GM19025 (cell line): ENCODE data around the gene TIGD2.
"Not testable (repeated sequence)": the region's sequence is repeated elsewhere in the genome, so short reads cannot be mapped to it uniquely, and the experiment has no call there.

Experiments
- ATAC-seq: cut with Tn5 transposase; IDR thresholded peaks from one replicate; pipeline ENCODE4 v1.9.1; 2021; ENCODE audit warnings: mild to moderate bottlenecking, low read depth, moderate library complexity; ENCODE audit not compliant: unreplicated experiment

The TIGD2 gene

GRCh38 chr4:89117115-89117514, 5.8 kb downstream of the TIGD2 start:
- ATAC-seq = no peak

- no peak for ATAC-seq
These were observed 7.8 kb downstream of the TIGD2 start for GRCh38 chr4:89119166-89119565.

DNA sequence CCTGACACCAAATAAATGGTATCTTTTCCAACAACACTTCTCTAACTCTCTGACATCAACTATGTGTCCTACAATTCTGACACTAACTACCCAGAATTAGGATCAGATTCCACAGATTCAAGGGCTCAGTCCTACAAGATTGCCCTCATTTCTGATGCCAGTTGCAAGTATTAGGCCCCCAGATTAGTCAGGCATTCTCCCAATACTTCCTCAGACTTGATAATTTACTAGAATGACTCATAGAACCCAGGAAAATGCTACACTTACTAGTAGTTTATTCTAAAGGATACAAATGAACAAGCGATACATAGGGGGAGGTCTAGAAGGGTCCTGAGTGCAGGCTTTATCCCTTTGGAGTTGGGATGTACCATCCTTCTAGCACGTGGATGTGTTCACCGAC, 8.5 kb downstream of the TIGD2 start:
- ATAC-seq = no peak

- ATAC-seq = no peak
These were observed 10.2 kb downstream of the TIGD2 start for GRCh38 chr4:89121387-89122068.

DNA sequence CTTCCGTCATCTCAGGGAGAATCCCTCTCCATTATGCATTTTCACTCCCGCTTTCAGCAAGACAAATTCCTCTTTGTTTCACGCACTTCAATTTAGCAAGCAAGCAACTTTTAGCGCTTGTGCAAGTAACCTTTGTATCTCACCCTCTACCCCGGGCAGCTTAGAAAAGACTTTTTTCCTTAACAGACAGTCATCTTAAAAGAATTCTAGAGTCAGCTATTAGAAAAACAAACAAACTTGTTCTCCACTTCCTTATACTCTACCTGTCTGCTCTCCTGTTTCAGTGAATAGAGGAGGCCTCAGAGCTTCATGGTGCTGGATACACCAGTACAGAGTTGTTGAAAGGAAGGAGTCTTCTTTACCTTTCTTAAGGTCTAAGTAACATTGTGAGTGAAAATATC, 12.1 kb downstream of the TIGD2 start:
- no peak for ATAC-seq

DNA sequence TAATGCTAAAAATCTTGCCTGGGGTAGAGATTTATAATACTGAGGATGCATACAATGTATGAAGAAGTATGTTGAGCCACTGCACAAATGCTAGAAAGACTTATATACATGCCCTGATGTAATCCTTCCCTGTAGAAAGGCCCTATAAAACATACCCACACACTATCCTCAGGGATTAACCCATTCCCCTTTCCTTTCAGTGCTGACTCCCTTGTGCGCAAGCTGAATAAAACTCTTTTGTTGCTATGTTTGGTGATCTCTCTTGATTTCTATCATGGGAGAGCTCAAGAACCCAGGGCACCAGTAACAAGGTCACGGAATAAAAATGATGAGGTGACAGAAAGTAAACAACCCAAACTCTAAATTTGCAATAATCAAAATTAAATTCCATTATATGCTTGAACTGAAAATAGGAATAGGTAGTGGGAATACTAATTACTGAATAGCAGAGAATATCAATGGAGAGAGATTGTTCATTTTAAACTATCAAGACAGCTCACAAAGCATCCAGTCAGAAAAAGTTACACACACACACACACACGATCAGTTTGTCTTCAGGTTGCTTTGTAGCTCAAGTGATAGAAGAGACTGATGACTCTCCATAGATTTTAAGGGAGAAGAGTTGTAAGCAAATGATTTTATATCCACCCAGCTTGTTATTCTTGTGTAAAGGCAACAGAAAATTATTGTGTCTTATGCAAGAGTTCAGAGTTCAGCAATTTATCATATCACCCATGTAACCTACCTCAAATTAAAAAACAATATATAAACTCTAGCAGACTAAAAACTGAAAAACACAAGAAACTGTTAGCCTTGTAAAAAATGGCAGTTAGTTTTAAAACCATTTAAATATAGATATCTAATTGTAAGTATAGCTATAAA, 14.8 kb downstream of the TIGD2 start:
- no peak for ATAC-seq

DNA sequence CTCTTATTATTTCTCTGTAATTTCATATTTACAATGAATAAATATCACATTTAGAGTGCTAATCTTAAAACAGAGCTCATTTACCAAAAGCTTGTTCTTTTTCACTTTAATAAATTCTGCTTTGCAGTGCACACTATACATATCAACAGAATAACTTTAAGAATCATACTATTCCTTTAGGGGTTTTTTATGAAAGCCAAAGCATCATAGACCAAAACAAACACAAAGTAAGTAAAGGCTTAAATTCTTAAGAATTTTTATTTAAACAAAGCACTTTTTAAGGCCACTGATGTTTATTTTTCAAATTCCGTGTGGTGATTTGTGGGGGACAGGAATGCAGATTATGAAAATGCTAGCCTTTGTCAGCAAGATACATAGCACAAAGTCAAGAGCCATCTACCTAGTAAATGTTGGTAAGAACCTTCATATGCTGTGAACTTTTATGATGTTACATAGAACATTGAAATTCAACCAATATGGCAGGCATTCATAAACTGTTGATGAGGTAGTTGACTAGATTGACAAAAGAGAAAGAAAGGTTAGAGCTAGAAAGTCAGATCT, 17.8 kb downstream of the TIGD2 start:
- ATAC-seq = no peak

- no peak for ATAC-seq
These were observed 23.5 kb downstream of the TIGD2 start for GRCh38 chr4:89134775-89135319.

DNA sequence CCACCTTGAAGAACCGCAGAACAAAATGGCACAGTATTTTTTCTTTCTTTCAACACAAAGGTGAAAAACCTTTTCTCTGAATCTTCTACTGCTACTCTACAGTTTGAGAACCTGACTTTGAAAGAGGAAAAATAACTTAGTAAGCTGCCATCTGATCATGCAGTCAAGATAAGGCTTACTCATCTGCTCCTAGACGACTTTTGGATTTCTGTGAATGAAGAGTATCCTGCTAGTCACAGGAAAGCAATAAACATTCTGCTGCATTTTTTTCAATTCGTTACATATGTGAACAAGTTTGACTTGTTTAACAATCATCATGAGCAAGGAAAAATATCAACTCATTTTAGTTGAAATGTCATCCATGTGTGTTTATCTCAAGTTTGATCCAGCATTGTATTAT, 25.2 kb downstream of the TIGD2 start:
- no peak for ATAC-seq

GRCh38 chr4:89137231-89137630, 25.9 kb downstream of the TIGD2 start:
- ATAC-seq = no peak

DNA sequence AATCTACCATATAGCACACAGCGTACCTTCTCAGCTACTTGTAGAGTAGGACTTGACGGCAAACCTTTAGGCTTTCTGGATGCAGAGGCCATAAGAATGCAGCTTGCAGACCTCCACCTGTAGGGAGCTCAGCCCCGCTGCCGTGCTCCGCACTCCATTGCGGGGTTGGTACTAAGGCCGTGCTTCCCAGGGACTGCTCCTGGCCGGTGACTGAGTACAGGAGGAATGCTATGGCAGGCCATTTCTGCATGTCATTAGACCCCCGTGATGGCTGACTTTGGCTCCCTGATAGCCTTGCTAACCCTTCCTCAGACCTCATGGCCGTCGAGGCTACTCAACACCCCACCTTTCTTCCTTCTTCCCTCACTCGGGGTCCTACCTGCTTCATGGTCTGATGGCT, 26.4 kb downstream of the TIGD2 start:
- no peak for ATAC-seq

- no peak for ATAC-seq
These were observed 28.9 kb downstream of the TIGD2 start for GRCh38 chr4:89140168-89140759.

DNA sequence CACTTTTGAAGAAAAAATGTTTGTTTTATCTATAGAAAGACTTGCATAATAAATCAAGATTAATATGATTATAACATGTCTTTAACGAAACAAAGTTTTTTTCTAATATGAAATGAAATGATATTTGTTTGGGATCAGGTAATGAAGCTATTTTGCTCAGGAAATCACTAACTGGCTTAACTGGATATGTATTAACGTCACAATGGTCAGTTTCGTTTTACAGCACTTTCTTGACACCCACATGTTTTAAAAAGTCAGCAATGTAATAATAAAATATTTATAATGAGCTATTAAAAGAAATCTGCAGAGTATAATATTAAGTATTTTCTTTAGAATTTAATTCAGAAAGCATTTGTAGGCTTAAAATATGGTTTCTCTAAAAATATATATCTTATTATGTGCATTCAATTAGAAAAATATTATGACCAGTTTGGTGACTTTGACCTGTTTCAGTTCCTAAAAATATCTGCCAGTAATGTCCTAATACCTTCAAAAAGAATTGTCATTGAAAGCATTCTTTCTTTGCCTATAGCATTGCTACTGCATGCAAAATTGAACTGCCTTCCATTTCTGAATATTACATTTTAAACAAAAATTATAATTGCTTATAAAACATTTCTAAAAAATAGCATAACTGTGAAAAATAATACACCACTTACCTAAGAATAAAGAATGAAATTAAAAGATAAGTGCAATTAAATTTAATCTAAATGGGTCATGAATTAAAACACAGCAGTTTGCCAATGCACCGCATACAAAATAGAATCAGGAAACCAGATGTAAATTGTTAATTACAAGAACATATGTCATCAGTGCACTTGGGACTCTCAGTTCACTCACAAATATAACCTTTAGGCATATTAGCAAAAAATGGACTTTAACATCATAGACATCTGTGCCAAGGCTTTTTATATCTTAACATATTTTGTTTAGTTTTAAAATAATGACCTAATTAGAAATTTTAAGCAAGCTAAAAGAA, 31.6 kb downstream of the TIGD2 start:
- peak; percentile 76 for ATAC-seq

DNA sequence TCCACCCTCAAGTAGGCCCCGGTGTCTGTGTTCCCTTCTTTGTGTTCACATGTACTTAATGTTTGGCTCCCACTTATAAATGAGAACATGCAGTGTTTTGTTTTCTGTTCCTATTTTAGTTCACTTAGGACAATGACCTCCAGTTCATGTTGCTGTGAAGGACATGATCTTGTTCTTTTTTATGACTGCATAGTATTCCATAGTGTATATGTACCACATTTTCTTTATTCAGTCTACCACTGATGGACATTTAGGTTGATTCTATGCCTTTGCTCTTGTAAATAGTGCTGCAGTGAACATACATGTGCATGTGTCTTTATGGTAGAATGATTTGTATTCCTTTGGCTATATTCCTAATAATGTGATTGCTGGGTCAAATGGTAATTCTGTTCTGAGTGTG, 33.3 kb downstream of the TIGD2 start:
- ATAC-seq = not testable (repeated sequence)

GRCh38 chr4:89146196-89146595, 34.9 kb downstream of the TIGD2 start:
- ATAC-seq = no peak

DNA sequence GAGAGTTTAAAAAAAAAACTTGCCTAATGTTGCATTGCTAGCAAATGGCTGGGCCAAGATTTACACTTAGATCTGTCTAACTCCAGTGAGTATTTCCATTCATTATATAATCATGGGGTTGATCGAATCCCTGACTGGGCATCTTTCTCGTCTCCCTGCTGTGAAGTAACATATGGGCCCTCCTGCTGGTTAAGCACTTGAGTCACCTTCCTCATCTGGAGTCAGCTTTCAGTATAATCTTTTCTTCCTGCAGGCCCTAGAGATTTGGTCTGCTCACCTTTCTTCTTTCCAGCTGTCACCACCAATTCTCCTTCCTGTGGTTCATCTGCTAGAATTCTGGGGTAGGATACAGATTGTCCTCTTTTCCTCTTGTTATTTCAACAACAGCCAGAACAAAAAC, 41.6 kb downstream of the TIGD2 start:
- no peak for ATAC-seq

DNA sequence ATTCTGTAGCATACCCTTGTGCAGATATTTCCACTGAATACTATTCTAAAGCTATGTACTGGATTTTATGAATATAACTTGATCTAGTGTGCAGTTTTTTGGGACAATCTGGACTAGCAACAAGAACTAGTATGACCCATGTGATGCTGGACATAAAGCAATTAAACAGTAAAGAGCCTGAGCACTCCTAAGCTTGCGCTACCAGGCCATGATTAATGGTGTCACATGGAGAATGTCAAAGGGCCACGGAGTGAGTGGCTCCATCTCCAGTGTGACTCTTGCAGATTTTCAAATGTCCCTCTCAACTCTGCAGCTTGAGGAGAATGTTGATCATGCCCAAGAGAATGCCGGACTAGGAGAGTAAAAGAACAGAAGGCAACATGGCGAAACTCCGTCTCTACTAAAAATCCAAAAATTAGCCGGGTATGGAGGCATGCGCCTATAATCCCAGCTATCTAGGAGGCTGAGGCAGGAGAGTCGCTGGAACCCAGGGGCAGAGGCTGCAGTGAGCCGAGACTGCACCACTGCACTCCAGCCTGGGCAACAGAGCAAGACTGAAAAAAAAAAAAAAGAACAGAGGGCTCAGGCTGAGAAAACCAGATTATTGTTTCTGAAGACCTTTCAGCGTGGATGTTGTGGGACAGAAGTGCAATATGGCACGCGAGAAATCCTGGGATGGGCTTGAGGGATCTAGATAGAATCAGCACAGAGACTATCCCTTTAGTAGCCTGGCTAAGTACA, 45.0 kb downstream of the TIGD2 start:
- no peak for ATAC-seq

- ATAC-seq = no peak
These were observed 46.2 kb downstream of the TIGD2 start for GRCh38 chr4:89157488-89158024.
